Activated CD4-positive, alpha-beta memory T cell treated with anti-CD3 and anti-CD28 coated beads for 36 hours (primary cell): ENCODE measurements around the gene CTDSP2. TPM values are rescaled to one million over a fixed set of nuclear protein-coding genes. Genes with fewer than 3 reads are reported as not detected.
A peak's percentile ranks its signal among the peaks of the same experiment; 100 is the strongest.

ENCODE experiments used
- CTCF ChIA-PET: fragments of 350-600 bp; sonication (Branson Sonifier 250); formaldehyde crosslinking; loops from one replicate; lab custom pipeline; 2021; ENCODE audit warnings: antibody characterized with exemption, inconsistent platforms; lab: Charles Lee
- POLR2A ChIA-PET: fragments of 350-600 bp; sonication (Branson Sonifier 250); formaldehyde crosslinking; loops from one replicate; lab custom pipeline; 2021; ENCODE audit warnings: antibody characterized with exemption; lab: Charles Lee
- DNase-seq: peaks from one replicate; pipeline ENCODE4 v3.0.0-alpha.2; 2020
- H3K27ac Mint-ChIP-seq: one replicate; pipeline ENCODE4 v1.8.0; 2021; ENCODE audit warnings: mixed read lengths
- H3K27me3 Mint-ChIP-seq: one replicate; pipeline ENCODE4 v1.8.0; 2021; ENCODE audit warnings: mixed read lengths
- H3K36me3 Mint-ChIP-seq: one replicate; pipeline ENCODE4 v1.8.0; 2021; ENCODE audit warnings: mixed read lengths
- H3K4me1 Mint-ChIP-seq: one replicate; pipeline ENCODE4 v1.8.0; 2021; ENCODE audit warnings: low read depth, mixed read lengths
- H3K4me3 Mint-ChIP-seq: one replicate; pipeline ENCODE4 v1.8.0; 2021; ENCODE audit warnings: mild to moderate bottlenecking, mixed read lengths
- H3K9me3 Mint-ChIP-seq: one replicate; pipeline ENCODE4 v1.8.0; 2021; ENCODE audit warnings: mixed read lengths
- intact Hi-C: fragments of 100-400 bp; cut with micrococcal nuclease; formaldehyde crosslinking; loops from one replicate; pipeline ENCODE4 v1.15.1; 2023
- total RNA-seq, 2 experiments: library from RNA; stranded (reverse); gene quantifications; one replicate each; pipeline ENCODE4 v1.2.3, GENCODE V29; 2021

The CTDSP2 gene
- total RNA-seq, 2 experiments from 2014 or later: 100 to 101 TPM

DNA sequence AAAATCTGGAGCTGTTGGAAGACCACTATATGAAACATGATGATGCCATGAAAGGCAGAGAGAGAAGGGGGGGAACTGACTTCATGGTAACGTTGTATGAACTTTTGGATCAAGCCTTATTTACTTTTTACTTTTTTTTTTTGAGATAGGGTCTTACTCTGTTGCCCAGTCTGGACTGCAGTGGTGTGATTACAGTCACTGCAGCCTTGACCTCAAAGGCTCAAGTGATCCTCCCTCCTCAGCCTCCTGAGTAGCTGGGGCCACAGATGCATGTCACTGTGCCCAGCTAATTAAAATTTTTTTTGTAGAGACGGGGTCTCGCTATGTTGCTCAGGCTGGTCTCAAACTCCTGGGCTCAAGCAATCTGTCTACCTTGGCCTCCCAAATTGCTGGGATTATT, 31.3 kb upstream of the CTDSP2 start:
- Mint-ChIP-seq H3K36me3 (no peaks in the 10 kb centered on the region), H3K27ac (no peak overlapping the region), H3K4me3 (no peak overlapping the region), H3K4me1 (peaks cover 5% of the 10 kb centered on the region), H3K27me3 (no peaks in the 10 kb centered on the region), H3K9me3 (no peaks in the 10 kb centered on the region)
- ChIA-PET CTCF (interaction anchor here (1.3 to 1.8 kb wide), 3 partner anchors 17 to 27 kb away, joined by 4 to 5 read pairs (median 5); no protein-coding TSS in a partner anchor), POLR2A (no interaction called here)
- intact Hi-C loops: no loop called here
- no peak for DNase-seq

DNA sequence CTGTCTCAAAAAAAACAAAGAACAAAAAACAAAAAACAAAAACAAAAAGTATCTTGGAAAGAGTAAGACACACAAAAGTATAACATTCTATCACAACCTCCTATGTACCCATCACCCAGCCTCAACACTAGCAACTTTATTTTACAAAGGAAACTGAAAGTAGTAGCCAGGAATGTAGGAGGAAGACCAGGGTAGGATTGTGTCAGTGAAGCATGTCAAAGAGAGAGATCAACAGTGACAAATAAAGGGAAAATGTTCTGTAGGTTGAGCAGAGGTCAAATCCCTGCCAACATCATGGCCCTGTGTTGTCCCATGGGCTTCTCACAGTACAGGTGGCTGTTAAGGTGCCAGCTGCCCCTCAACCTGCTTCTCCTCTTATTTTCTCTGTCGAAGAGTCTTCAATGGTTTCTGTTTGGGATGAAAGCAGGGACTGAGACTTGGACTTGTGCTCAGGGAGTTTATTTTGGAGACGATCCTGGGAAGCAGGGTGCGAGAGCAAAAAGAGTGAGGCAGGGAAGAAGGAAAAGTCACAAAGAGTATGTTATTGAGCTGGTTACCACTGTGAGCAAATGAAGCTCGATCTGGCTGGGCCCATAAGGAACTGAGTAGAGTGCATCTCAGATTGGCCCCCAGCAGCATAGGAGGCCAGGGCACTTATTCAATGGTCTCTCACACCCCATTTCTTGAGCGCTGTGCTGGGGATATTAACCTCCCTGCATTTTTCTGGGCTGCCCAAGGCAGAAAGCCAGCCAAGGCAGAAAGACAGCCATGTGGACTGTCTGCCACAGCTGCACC, 29.4 kb upstream of the CTDSP2 start:
- POLR2A ChIA-PET: no interaction called here

DNA sequence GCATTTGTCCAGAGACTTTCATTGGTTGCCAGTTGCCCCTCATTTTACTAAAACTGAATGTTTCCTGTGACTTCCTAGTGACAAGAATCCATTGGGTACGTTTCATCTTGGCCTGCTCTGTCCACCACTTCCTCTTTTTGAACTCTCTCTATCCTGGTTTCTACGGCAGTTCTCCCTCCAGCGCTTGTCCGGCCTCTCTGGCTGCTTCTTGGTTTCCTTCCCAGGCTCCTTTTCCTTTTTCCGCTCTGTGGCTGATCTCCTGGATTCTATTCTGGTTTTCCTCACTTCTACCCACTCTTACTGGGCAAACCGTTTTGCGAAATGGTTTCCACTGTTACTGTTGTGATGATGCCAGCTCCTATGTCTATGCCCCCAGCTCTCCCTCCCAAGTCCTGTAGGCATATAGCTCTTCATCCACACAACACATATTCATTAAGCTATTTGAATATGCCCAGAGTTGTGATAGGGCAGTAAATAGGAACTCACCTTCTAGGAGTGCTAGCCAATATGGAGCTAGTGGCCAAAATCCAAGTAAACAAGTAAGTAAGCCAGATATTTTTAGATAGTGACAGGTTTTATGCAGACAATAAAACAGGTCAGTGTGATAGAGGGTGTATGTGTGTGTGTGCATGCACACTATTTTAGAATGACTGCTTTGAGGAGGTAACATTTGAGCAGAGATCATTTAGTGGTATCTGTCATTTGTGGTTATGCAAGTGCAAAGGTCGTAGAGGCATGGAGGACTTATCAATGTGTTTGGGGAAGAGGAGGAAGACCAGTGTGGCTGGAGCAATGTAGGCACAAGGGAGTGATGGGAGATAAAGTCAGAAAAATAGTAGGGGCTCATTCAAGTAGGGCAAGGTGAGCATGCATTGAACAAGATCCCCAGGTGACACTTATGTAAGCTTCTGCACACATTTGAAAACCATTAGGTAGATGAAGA, 27.9 kb upstream of the CTDSP2 start:
- DNase-seq: no peak
- no peaks in the 10 kb centered on the region for H3K36me3 Mint-ChIP-seq
- CTCF ChIA-PET: interaction anchor here (0.6 to 1.5 kb wide), 3 partner anchors 9 to 32 kb away, joined by 3 read pairs; no protein-coding TSS in a partner anchor
- H3K9me3 Mint-ChIP-seq: no peaks in the 10 kb centered on the region
- intact Hi-C loops: no loop called here
- H3K4me1 Mint-ChIP-seq: peaks cover 5% of the 10 kb centered on the region
- H3K27me3 Mint-ChIP-seq: no peaks in the 10 kb centered on the region
- H3K27ac Mint-ChIP-seq: no peak overlapping the region
- H3K4me3 Mint-ChIP-seq: no peak overlapping the region
- POLR2A ChIA-PET: interaction anchor here (1.8 kb wide), 1 partner anchor 32 kb away, joined by 4 read pairs; no protein-coding TSS in a partner anchor

More for the DNA sequence above, 29.4 kb upstream of the CTDSP2 start:
- no peaks in the 10 kb centered on the region for H3K36me3 Mint-ChIP-seq
- intact Hi-C loops: no loop called here
- H3K4me1 Mint-ChIP-seq: peaks cover 5% of the 10 kb centered on the region
- DNase-seq: no peak
- no peak overlapping the region for H3K27ac Mint-ChIP-seq
- CTCF ChIA-PET: interaction anchor here (0.7 to 1.8 kb wide), 3 partner anchors 21 to 33 kb away, joined by 3 to 5 read pairs (median 4); no protein-coding TSS in a partner anchor
- H3K9me3 Mint-ChIP-seq: no peaks in the 10 kb centered on the region
- no peaks in the 10 kb centered on the region for H3K27me3 Mint-ChIP-seq
- no peak overlapping the region for H3K4me3 Mint-ChIP-seq

DNA sequence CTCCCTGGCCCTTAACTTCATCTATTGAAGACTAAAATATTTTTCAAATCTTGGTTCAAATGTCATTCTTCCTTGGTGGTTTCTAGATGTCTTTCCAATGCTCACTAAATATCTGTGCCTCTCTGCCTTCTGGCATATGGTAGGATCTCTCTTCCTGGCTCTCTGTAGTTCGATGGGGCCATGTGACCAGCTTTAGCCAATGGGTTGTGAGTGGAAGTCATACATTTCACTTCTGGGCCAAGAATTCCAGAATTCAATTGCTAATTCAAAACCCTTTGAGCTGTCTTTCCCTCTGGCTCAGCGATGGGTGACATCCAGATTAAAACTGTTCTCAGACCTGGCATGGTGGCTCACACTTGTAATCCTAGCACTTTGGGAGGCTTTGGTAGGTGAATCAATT, 25.8 kb upstream of the CTDSP2 start:
- no peak overlapping the region for H3K4me3 Mint-ChIP-seq
- no peaks in the 10 kb centered on the region for H3K9me3 Mint-ChIP-seq
- H3K27ac Mint-ChIP-seq: no peak overlapping the region
- peaks cover 5% of the 10 kb centered on the region for H3K4me1 Mint-ChIP-seq
- ChIA-PET CTCF (no interaction called here), POLR2A (no interaction called here)
- no peak for DNase-seq
- no peaks in the 10 kb centered on the region for H3K27me3 Mint-ChIP-seq
- intact Hi-C loops: no loop called here
- no peaks in the 10 kb centered on the region for H3K36me3 Mint-ChIP-seq

DNA sequence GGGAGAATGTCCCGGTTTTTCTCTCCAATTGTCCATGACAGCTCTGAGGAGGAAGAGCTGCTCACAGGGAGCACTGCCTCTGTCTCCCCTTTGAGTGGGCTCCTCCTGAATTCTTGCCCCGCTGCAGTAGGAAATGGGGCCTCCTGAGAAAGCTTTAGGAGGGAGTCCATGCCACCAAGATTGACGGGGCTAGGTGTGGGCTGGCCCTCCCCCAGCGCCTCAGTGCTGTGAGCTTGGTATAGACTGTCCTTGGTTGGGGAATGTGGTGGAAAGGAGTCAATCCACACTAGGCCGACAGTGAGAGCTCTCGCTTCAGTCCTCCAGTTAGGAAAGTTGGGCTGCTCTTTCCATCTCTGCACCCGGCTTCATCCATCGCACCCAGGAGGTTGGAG, 23.4 kb upstream of the CTDSP2 start:
- no peaks in the 10 kb centered on the region for H3K36me3 Mint-ChIP-seq
- H3K4me3 Mint-ChIP-seq: no peak overlapping the region
- intact Hi-C loops: no loop called here
- no peak for DNase-seq
- H3K4me1 Mint-ChIP-seq: no peaks in the 10 kb centered on the region
- H3K27me3 Mint-ChIP-seq: no peaks in the 10 kb centered on the region
- no peak overlapping the region for H3K27ac Mint-ChIP-seq
- POLR2A ChIA-PET: no interaction called here
- CTCF ChIA-PET: no interaction called here
- H3K9me3 Mint-ChIP-seq: no peaks in the 10 kb centered on the region

DNA sequence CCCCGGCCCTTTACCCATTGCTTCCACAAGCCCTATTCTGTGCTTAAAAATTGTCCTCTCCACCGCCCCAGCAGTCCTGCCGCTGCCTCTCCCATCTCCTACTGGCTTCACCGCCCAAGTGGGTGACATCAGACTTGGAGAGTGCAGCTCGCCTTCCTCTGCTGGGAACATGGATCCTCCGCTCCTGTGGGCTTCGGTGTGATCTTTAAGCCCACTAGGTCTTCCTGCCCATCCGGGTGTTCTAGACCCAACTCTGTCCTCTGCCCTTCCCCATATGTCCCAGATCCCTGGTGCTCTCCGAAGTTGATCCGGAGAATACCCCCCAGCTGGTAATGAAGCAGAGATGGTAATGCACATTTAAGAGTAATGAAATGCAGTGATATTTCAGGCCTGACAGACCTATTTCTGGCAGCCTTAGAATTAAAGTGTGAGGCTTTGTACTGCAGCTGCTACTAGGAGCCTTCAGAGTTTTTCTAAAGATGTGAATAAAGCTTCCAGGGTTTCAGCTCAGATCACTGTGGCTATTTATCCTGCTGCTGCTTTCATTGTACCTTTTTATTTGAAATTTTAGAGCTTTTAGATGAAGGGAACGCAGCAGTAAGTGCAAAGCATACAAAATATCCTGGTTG, 22.9 kb upstream of the CTDSP2 start:
- H3K4me3 Mint-ChIP-seq: no peak overlapping the region
- no peak for DNase-seq
- intact Hi-C loops: no loop called here
- H3K4me1 Mint-ChIP-seq: peaks cover 4% of the 10 kb centered on the region
- ChIA-PET POLR2A (no interaction called here), CTCF (interaction anchor here (0.6 kb wide), 1 partner anchor 25 kb away, joined by 4 read pairs; no protein-coding TSS in a partner anchor)
- H3K36me3 Mint-ChIP-seq: no peaks in the 10 kb centered on the region
- no peaks in the 10 kb centered on the region for H3K27me3 Mint-ChIP-seq
- no peaks in the 10 kb centered on the region for H3K9me3 Mint-ChIP-seq
- H3K27ac Mint-ChIP-seq: no peak overlapping the region

DNA sequence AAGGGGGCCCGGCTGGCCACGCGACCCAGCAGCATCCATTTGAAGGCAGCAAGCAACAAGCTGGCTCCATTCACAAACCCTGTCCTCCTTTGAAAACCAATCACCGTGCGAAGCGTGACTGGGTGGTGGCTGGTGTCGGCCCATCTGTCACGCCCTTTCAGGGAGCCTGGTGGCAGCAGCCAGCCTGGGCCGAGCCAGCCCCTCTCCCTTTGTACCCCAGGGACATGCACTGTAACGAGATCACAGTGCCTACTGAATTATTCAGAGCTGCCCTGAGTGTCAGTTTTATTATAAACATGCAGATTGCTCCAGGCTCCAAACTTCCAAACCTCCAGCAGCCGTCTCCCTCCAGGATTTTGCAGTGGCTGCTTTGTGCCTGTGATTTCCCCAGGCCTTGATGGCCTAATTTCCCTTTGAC, 22.3 kb upstream of the CTDSP2 start:
- Mint-ChIP-seq H3K4me3 (no peak overlapping the region), H3K9me3 (no peaks in the 10 kb centered on the region), H3K36me3 (no peaks in the 10 kb centered on the region), H3K4me1 (peaks cover 4% of the 10 kb centered on the region), H3K27me3 (no peaks in the 10 kb centered on the region), H3K27ac (no peak overlapping the region)
- intact Hi-C loops: no loop called here
- CTCF ChIA-PET: interaction anchor here (0.6 to 1.6 kb wide), 2 partner anchors 24 to 36 kb away, joined by 4 read pairs; no protein-coding TSS in a partner anchor
- POLR2A ChIA-PET: no interaction called here
- no peak for DNase-seq

DNA sequence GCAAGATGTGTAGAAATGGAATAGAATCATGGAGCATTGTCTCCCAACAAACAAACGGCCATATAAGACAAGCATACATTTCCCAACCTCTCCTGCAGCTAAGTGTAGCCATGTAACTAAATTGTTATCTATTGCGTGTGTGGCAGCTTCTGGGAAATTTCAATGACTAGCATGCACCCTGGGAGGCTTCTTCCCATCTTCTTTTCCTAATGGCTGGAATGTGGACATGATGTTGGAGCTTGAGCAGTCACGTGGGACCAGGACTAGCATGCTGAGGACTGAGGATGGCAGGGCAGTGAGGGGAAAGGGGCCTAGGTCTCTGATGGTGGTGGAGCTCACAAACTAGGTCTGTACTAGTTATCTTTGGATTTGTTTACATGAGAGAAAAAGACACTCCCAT, 21.7 kb upstream of the CTDSP2 start:
- DNase-seq: no peak
- peaks cover 4% of the 10 kb centered on the region for H3K4me1 Mint-ChIP-seq
- no peak overlapping the region for H3K27ac Mint-ChIP-seq
- CTCF ChIA-PET: interaction anchor here (1.6 kb wide), 1 partner anchor 37 kb away, joined by 4 read pairs; no protein-coding TSS in a partner anchor
- H3K9me3 Mint-ChIP-seq: no peaks in the 10 kb centered on the region
- POLR2A ChIA-PET: no interaction called here
- intact Hi-C loops: no loop called here
- H3K4me3 Mint-ChIP-seq: no peak overlapping the region
- H3K27me3 Mint-ChIP-seq: no peaks in the 10 kb centered on the region
- no peaks in the 10 kb centered on the region for H3K36me3 Mint-ChIP-seq

DNA sequence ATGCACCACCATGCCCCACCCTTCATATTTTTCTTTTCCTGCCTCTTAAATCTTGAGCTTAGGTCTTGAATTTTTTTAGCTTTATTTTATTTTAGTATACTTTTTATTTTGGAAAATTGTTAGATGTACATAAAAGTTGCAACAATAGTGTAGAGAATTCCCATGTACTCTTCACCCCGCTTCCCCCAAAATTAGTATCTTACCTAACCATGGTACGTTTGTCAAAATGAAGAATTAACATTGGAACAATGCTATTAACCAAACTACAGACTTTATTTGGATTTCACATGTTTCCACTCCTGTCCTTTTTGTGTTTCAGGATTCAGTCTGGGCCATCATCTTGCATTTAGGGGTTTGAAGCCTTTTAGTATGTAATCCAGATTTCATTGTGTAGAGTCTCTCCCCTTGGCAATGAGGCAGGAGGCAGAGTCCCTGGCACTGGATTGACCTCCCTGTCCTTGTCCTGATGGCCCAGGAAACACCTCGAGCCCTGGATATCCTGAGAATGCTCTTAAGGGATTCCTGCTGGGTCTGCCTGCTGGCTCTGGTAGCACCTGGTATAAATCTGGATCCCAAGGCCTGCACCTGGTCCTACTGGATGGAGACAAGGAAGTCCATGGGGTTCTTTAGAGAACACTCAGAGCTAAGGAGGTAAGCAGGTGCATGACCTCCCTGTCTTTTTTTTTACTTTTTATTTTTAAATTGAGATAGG, 19.9 kb upstream of the CTDSP2 start:
- peaks cover 4% of the 10 kb centered on the region for H3K4me1 Mint-ChIP-seq
- POLR2A ChIA-PET: no interaction called here
- intact Hi-C loops: no loop called here
- no peaks in the 10 kb centered on the region for H3K27me3 Mint-ChIP-seq
- no peaks in the 10 kb centered on the region for H3K9me3 Mint-ChIP-seq
- H3K4me3 Mint-ChIP-seq: no peak overlapping the region
- H3K27ac Mint-ChIP-seq: no peak overlapping the region
- no peaks in the 10 kb centered on the region for H3K36me3 Mint-ChIP-seq
- CTCF ChIA-PET: interaction anchor here (1.6 kb wide), 1 partner anchor 38 kb away, joined by 4 read pairs; no protein-coding TSS in a partner anchor
- DNase-seq: no peak

DNA sequence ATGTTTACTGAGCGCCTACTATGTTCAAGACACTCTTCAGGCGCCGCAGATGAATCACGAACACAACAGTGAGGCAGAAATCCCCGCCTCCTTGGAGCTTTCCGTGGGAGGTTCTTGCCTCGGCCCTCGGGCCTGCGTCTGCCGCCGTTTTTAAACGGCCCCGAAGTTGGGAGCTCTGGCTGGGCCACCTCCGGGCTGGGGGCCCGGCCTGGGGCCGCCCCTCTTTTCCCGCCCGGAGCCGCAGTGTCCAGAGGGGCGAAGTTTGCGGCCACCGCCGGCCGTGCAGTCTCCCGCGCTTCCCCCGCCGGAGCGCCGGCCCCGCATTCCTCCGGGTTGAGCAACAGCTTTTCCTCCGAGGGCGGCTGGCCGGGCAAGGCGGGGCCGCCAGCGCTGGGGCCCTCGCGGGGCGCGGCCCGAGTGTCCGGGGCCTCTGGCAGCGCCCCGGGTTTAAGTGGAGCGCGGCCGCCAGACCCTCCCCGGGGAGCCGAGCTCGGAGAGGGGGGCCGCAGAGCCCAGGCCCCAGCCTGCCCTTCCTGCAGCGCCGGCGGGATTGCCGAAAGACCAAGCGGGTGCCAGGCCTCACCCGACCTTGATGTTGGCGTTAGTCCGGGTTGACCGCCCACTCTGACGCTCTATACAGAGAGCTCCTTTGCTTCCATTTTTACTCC, 18.7 kb upstream of the CTDSP2 start:
- H3K27me3 Mint-ChIP-seq: no peaks in the 10 kb centered on the region
- peak; percentile 83 for DNase-seq

More for the DNA sequence above, 18.7 kb upstream of the CTDSP2 start:
- intact Hi-C loops: loop anchor here (1.0 to 2.0 kb wide), 4 partner anchors 18 to 34 kb away; partner anchors contain the start of gene CTDSP2
- H3K27ac Mint-ChIP-seq: no peak overlapping the region
- H3K4me3 Mint-ChIP-seq: peak overlapping the region; percentile 59
- ChIA-PET CTCF (interaction anchor here (0.6 to 2.3 kb wide), 13 partner anchors 9 to 108 kb away, joined by 3 to 8 read pairs (median 4); partner anchors contain the start of gene CTDSP2), POLR2A (interaction anchor here (0.6 to 1.6 kb wide), 5 partner anchors 11 to 34 kb away, joined by 3 to 11 read pairs (median 4); no protein-coding TSS in a partner anchor)
- peaks cover 4% of the 10 kb centered on the region for H3K4me1 Mint-ChIP-seq
- H3K36me3 Mint-ChIP-seq: no peaks in the 10 kb centered on the region
- no peaks in the 10 kb centered on the region for H3K9me3 Mint-ChIP-seq
